Neural cell (in vitro differentiated cells): ENCODE results near the gene COBLL1. TPM values are rescaled to one million over a fixed set of nuclear protein-coding genes. Genes with fewer than 3 reads are reported as not detected.
"Not testable (repeated sequence)": the region's sequence is repeated elsewhere in the genome, so short reads cannot be mapped to it uniquely, and the experiment has no call there.

Source experiments
- H2AFZ ChIP-seq: fragments of 200-600, 300-800 bp; sonication (generic), shearing (Covaris generic); 2 replicates; pipeline ENCODE4 v1.6.0; 2014; ENCODE audit warnings: low read depth, mild to moderate bottlenecking, antibody characterized with exemption, low read length, moderate library complexity
- H3F3A ChIP-seq: fragments of 200-600 bp; shearing (Covaris generic); 2 replicates; pipeline ENCODE4 v1.6.1; 2016; ENCODE audit warnings: mild to moderate bottlenecking, moderate library complexity, mixed read lengths, antibody characterized with exemption, low read length; ENCODE audit not compliant: insufficient read depth, poor library complexity, severe bottlenecking
- H3K27ac ChIP-seq: fragments of 200-600, 300-800 bp; sonication (generic), shearing (Covaris generic); 2 replicates; pipeline ENCODE4 v1.5.1; 2014; ENCODE audit warnings: mild to moderate bottlenecking, low read length, moderate library complexity
- H3K27me3 ChIP-seq: fragments of 300-800, 200-600 bp; sonication (generic), shearing (Covaris generic); 2 replicates; pipeline ENCODE4 v1.6.0; 2014; ENCODE audit warnings: mild to moderate bottlenecking, low read depth, low read length, moderate library complexity; ENCODE audit not compliant: insufficient read depth
- H3K36me3 ChIP-seq: fragments of 300-800, 200-600 bp; sonication (generic), shearing (Covaris generic); 2 replicates; pipeline ENCODE4 v1.5.1; 2014; ENCODE audit warnings: mild to moderate bottlenecking, antibody characterized with exemption, low read length, moderate library complexity; ENCODE audit not compliant: insufficient read depth
- H3K4me2 ChIP-seq: fragments of 300-800, 200-600 bp; sonication (generic), shearing (Covaris generic); 2 replicates; pipeline ENCODE4 v1.6.0; 2014; ENCODE audit warnings: mild to moderate bottlenecking, low read length
- H3K4me3 ChIP-seq: fragments of 300-800, 200-600 bp; sonication (generic), shearing (Covaris generic); 2 replicates; pipeline ENCODE4 v1.5.1; 2014; ENCODE audit warnings: mild to moderate bottlenecking, low read length, moderate library complexity
- H3K79me2 ChIP-seq: fragments of 200-600 bp; shearing (Covaris generic); replicated peaks from 2 replicates; pipeline ENCODE4 v1.6.0; 2014; ENCODE audit warnings: mild to moderate bottlenecking, low read length, moderate library complexity; ENCODE audit not compliant: insufficient read depth
- H3K9ac ChIP-seq: fragments of 300-800, 200-600 bp; sonication (generic), shearing (Covaris generic); 2 replicates; pipeline ENCODE4 v1.6.1; 2016; ENCODE audit warnings: mild to moderate bottlenecking, low read length, mixed read lengths
- H3K9me2 ChIP-seq: fragments of 200-600 bp; shearing (Covaris generic); 2 replicates; pipeline ENCODE4 v1.6.1; 2016; ENCODE audit warnings: mild to moderate bottlenecking, low read length, mixed read lengths; ENCODE audit not compliant: insufficient read depth
- H3K9me3 ChIP-seq: fragments of 200-600, 300-800 bp; sonication (generic), shearing (Covaris generic); 2 replicates; pipeline ENCODE4 v1.6.1; 2016; ENCODE audit warnings: mild to moderate bottlenecking, mixed run types, low read length, moderate library complexity, mixed read lengths
- H4K20me1 ChIP-seq: fragments of 200-600 bp; shearing (Covaris generic); 2 replicates; pipeline ENCODE4 v1.6.1; 2016; ENCODE audit warnings: mild to moderate bottlenecking, mixed run types; ENCODE audit not compliant: insufficient read depth
- CTCF ChIP-seq: fragments of 450-650 bp; IDR thresholded peaks from 2 replicates; pipeline ENCODE4 v1.5.1; 2014; ENCODE audit warnings: antibody characterized with exemption, mild to moderate bottlenecking, moderate library complexity; ENCODE audit not compliant: poor library complexity, severe bottlenecking
- EP300 ChIP-seq: fragments of 450-650 bp; conservative IDR thresholded peaks from 2 replicates; pipeline ENCODE4 v1.6.1; 2014; ENCODE audit warnings: antibody characterized with exemption, mild to moderate bottlenecking, moderate library complexity; ENCODE audit not compliant: poor library complexity, severe bottlenecking
- EZH2 ChIP-seq: fragments of 200-600, 300-800 bp; shearing (Covaris generic), sonication (generic); IDR thresholded peaks from 2 replicates; pipeline ENCODE4 v1.6.1; 2014; ENCODE audit warnings: antibody characterized with exemption, low read length, borderline replicate concordance, mild to moderate bottlenecking; ENCODE audit not compliant: insufficient read depth, poor library complexity, severe bottlenecking
- MXI1 ChIP-seq: fragments of 450-650 bp; conservative IDR thresholded peaks from 2 replicates; pipeline ENCODE4 v1.6.1; 2014; ENCODE audit warnings: antibody characterized with exemption, mild to moderate bottlenecking; ENCODE audit not compliant: poor library complexity, severe bottlenecking
- POLR2AphosphoS5 ChIP-seq: IDR thresholded peaks from 2 replicates; pipeline ENCODE4 v1.6.1; 2012
- RAD21 ChIP-seq: fragments of 450-650 bp; conservative IDR thresholded peaks from 2 replicates; pipeline ENCODE4 v1.6.1; 2014; ENCODE audit warnings: antibody characterized with exemption, mild to moderate bottlenecking, moderate library complexity
- SMC3 ChIP-seq: fragments of 450-650 bp; conservative IDR thresholded peaks from 2 replicates; pipeline ENCODE4 v1.6.1; 2014; ENCODE audit warnings: antibody characterized with exemption, mild to moderate bottlenecking, moderate library complexity; ENCODE audit not compliant: poor library complexity
- TAF1 ChIP-seq: IDR thresholded peaks from 2 replicates; pipeline ENCODE4 v1.6.1; 2012; ENCODE audit warnings: low read depth
- polyA plus RNA-seq: library from polyadenylated mRNA; depleted of rRNA; stranded (reverse); fragments of >200 nt; gene quantifications from 2 replicates; pipeline ENCODE4 v1.2.3, GENCODE V29; 2014
- TF ChIP-seq, protein P1 (sequence below): IDR thresholded peaks from 2 replicates; pipeline ENCODE4 v1.6.1; 2012; ENCODE audit warnings: borderline replicate concordance

COBLL1 gene
- polyA plus RNA-seq, 1 donor from 2014 or later = 0.11 TPM

DNA sequence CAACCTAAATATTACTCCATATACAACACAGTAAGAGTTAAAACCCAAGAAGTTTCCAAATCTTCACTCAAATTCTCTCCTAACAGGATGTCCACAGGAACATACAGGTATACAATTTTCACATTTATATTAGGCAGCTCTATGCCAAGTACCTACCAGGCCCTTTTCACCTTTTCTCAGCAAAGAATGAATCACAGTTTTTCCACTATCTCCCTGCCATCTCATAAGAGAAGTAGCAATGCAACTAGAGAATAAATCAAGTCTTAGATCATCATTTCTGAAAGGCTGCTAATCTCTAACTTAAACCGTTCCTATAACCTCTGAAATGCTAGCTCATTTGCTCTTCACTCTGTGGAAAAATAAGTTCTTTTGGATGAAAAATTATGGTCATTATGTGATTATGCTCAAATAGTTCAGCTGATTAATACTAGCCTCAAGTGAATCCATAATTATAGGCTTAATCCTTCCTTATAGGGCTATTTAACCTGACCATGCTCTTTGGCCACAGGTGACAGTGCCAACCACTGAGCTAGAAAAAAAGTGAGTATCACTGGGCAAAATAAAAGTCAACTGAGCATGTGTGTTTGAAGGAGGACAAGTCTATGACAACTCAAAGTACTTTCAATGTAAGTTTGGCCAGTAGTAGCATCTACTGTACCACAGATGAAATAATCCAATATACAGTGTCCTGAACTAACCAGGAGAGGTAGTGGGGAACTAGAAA is 79.7 kb downstream of the COBLL1 start:
- TF ChIP-seq CTCF (no peak), EZH2 (no peak), MXI1 (no peak), TAF1 (no peak), RAD21 (no peak), EP300 (no peak), POLR2AphosphoS5 (no peak), SMC3 (no peak)
- TF ChIP-seq, protein P1, sequence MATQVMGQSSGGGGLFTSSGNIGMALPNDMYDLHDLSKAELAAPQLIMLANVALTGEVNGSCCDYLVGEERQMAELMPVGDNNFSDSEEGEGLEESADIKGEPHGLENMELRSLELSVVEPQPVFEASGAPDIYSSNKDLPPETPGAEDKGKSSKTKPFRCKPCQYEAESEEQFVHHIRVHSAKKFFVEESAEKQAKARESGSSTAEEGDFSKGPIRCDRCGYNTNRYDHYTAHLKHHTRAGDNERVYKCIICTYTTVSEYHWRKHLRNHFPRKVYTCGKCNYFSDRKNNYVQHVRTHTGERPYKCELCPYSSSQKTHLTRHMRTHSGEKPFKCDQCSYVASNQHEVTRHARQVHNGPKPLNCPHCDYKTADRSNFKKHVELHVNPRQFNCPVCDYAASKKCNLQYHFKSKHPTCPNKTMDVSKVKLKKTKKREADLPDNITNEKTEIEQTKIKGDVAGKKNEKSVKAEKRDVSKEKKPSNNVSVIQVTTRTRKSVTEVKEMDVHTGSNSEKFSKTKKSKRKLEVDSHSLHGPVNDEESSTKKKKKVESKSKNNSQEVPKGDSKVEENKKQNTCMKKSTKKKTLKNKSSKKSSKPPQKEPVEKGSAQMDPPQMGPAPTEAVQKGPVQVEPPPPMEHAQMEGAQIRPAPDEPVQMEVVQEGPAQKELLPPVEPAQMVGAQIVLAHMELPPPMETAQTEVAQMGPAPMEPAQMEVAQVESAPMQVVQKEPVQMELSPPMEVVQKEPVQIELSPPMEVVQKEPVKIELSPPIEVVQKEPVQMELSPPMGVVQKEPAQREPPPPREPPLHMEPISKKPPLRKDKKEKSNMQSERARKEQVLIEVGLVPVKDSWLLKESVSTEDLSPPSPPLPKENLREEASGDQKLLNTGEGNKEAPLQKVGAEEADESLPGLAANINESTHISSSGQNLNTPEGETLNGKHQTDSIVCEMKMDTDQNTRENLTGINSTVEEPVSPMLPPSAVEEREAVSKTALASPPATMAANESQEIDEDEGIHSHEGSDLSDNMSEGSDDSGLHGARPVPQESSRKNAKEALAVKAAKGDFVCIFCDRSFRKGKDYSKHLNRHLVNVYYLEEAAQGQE = no peak
- Histone ChIP-seq H3K27me3 (no peaks in the 10 kb centered on the region), H3K36me3 (no peaks in the 10 kb centered on the region), H3K9me3 (no peaks in the 10 kb centered on the region), H4K20me1 (no peaks in the 10 kb centered on the region), H3K9me2 (no peaks in the 10 kb centered on the region), H2AFZ (no peak overlapping the region), H3K79me2 (no peaks in the 10 kb centered on the region), H3K27ac (no peak overlapping the region), H3K4me3 (no peak overlapping the region), H3K4me2 (no peak overlapping the region), H3F3A (no peaks in the 10 kb centered on the region), H3K9ac (no peak overlapping the region)

- not testable (repeated sequence) for H3K4me3 ChIP-seq, H3K4me2 ChIP-seq, H3F3A ChIP-seq, H3K9me2 ChIP-seq, H3K27me3 ChIP-seq, H3K9me3 ChIP-seq, H3K36me3 ChIP-seq, H3K79me2 ChIP-seq, H4K20me1 ChIP-seq, H3K9ac ChIP-seq, H3K27ac ChIP-seq, H2AFZ ChIP-seq
Observed at GRCh38 chr2:164761201-164761600, 80.4 kb downstream of the COBLL1 start.

GRCh38 chr2:164760179-164760578 is 81.4 kb downstream of the COBLL1 start:
- Histone ChIP-seq H4K20me1 (no peaks in the 10 kb centered on the region), H2AFZ (no peak overlapping the region)

More at GRCh38 chr2:164760179-164760578, 81.4 kb downstream of the COBLL1 start:
- H3K36me3 ChIP-seq = no peaks in the 10 kb centered on the region
- no peaks in the 10 kb centered on the region for H3K27me3 ChIP-seq
- H3K9me2 ChIP-seq = no peaks in the 10 kb centered on the region
- TF ChIP-seq POLR2AphosphoS5 (no peak), EP300 (no peak), RAD21 (no peak), MXI1 (no peak), TAF1 (no peak), CTCF (no peak), SMC3 (no peak), EZH2 (no peak)
- TF ChIP-seq, protein P1 = no peak
- no peak overlapping the region for H3K9ac ChIP-seq
- no peaks in the 10 kb centered on the region for H3K79me2 ChIP-seq
- H3K4me3 ChIP-seq = no peak overlapping the region
- no peaks in the 10 kb centered on the region for H3F3A ChIP-seq
- H3K9me3 ChIP-seq = no peaks in the 10 kb centered on the region
- no peak overlapping the region for H3K27ac ChIP-seq
- no peak overlapping the region for H3K4me2 ChIP-seq
